K562 (cell line): Measurements from ENCODE around the gene ARHGAP32. TPM values are rescaled to one million over a fixed set of nuclear protein-coding genes. Genes with fewer than 3 reads are reported as not detected.

Source experiments
- ATAC-seq: fragments of 200-7000 bp; cut with Tn5 transposase; 3 replicates; pipeline ENCODE4 v1.9.1; 2020; ENCODE audit warnings: moderate library complexity
- BruUV-seq: library from RNA; stranded (reverse); fragments of 400-500 nt; replicated peaks from 2 replicates; lab custom pipeline; 2021; lab: Mats Ljungman, UMichigan
- CTCF ChIA-PET: fragments of 300-600 bp; formaldehyde crosslinking; extraction: SDS; loops from one replicate; lab custom pipeline; 2021; ENCODE audit warnings: low intra/inter-chr PET ratio; lab: Yijun Ruan, JAX
- POLR2A ChIA-PET: fragments of 300-600, 350-650 bp; sonication (Branson Sonifier 250); formaldehyde crosslinking; extraction: SDS; loops from one replicate; lab custom pipeline; 2021; ENCODE audit warnings: antibody characterized with exemption, inconsistent platforms; lab: Yijun Ruan, JAX
- DNase-seq, 4 experiments: peaks; one replicate each; pipeline versions ENCODE4 v3.0.0 to v3.0.0-alpha.2; 2011 to 2018; ENCODE audit warnings: low spot score in 3 of 4, mixed read lengths in 3 of 4; ENCODE audit errors: extremely low read depth in 1 of 4
- FAIRE-seq: peaks from 2 replicates; lab custom pipeline; 2011; peaks lifted over from hg19 to GRCh38; lab: Jason Lieb, UNC
- H2AFZ ChIP-seq: 2 replicates; pipeline ENCODE4 v1.6.0; 2011; ENCODE audit warnings: low read depth, low read length, control low read depth, inconsistent platforms
- H3K27ac ChIP-seq: fragments of 200-600 bp; 3 replicates; pipeline ENCODE4 v1.8.0; 2011; ENCODE audit warnings: low read depth, mild to moderate bottlenecking, control low read depth, inconsistent platforms, low read length, moderate library complexity, mixed read lengths; ENCODE audit errors: extremely low read depth
- H3K27me3 ChIP-seq, 2 experiments: fragments of 300-600 bp in 1 of 2; 2 replicates in 1 of 2; 3 replicates in 1 of 2; pipeline versions ENCODE4 v1.6.0 to v1.8.0; 2011; ENCODE audit warnings: inconsistent platforms in 2 of 2, low read length in 2 of 2, mild to moderate bottlenecking in 1 of 2, mixed read lengths in 1 of 2, moderate library complexity in 1 of 2; ENCODE audit not compliant: control insufficient read depth in 2 of 2, insufficient read depth in 2 of 2
- H3K36me3 ChIP-seq: fragments of 300-600 bp; 3 replicates; pipeline ENCODE4 v1.8.0; 2011; ENCODE audit warnings: mild to moderate bottlenecking, low read length, inconsistent platforms; ENCODE audit not compliant: control insufficient read depth, insufficient read depth
- H3K4me1 ChIP-seq, 2 experiments: fragments of 200-600 bp in 1 of 2; replicated peaks in 1 of 2; 2 replicates in 1 of 2; 3 replicates in 1 of 2; pipeline versions ENCODE4 v1.5.1 to v1.8.0; 2011; ENCODE audit warnings: inconsistent platforms in 2 of 2, low read length in 2 of 2, mild to moderate bottlenecking in 1 of 2, mixed read lengths in 1 of 2, moderate library complexity in 1 of 2; ENCODE audit not compliant: control insufficient read depth in 2 of 2, insufficient read depth in 2 of 2
- H3K4me2 ChIP-seq: 2 replicates; pipeline ENCODE4 v1.6.1; 2011; ENCODE audit warnings: low read length, control low read depth, inconsistent platforms, mixed read lengths; ENCODE audit not compliant: insufficient read depth
- H3K4me3 ChIP-seq: fragments of 200-600 bp; sonication (generic), shearing (Covaris generic); 2 replicates; pipeline ENCODE4 v1.5.1; 2016; ENCODE audit warnings: control low read depth, inconsistent platforms
- H3K79me2 ChIP-seq: fragments of 200-600 bp; 3 replicates; pipeline ENCODE4 v1.8.0; 2011; ENCODE audit warnings: low read length, inconsistent platforms; ENCODE audit not compliant: control insufficient read depth, insufficient read depth
- H3K9ac ChIP-seq, 2 experiments: 2 replicates each; pipeline versions ENCODE4 v1.6.0 to v1.6.1; 2011; ENCODE audit warnings: low read depth in 2 of 2, low read length in 2 of 2, control low read depth in 1 of 2, inconsistent platforms in 1 of 2, mild to moderate bottlenecking in 1 of 2, mixed read lengths in 1 of 2; ENCODE audit not compliant: insufficient read depth in 1 of 2
- H3K9me1 ChIP-seq: one replicate; pipeline ENCODE4 v1.6.0; 2011; ENCODE audit warnings: inconsistent platforms, mild to moderate bottlenecking, low read length, moderate library complexity; ENCODE audit not compliant: control insufficient read depth, insufficient read depth
- H3K9me3 ChIP-seq: replicated peaks from 2 replicates; pipeline ENCODE4 v1.5.1; 2011; ENCODE audit warnings: low read depth, low read length, inconsistent platforms; ENCODE audit not compliant: control insufficient read depth, insufficient read depth
- H4K20me1 ChIP-seq: replicated peaks from 2 replicates; pipeline ENCODE4 v1.6.1; 2011; ENCODE audit warnings: low read length, inconsistent platforms, mixed read lengths; ENCODE audit not compliant: control insufficient read depth, insufficient read depth
- CC2D1A ChIP-seq: fragments of 450-650 bp; IDR thresholded peaks from 2 replicates; pipeline ENCODE4 v1.6.1; 2017; ENCODE audit warnings: mild to moderate bottlenecking
- CEBPB ChIP-seq: fragments of 450-650 bp; IDR thresholded peaks from 2 replicates; pipeline ENCODE4 v1.6.1; 2016; ENCODE audit warnings: missing genetic modification characterization, missing compliant biosample characterization
- ESRRB ChIP-seq: fragments of 250-450 bp; sonication (Bioruptor Pico); IDR thresholded peaks from 2 replicates; pipeline ENCODE4 v1.5.0; 2020; ENCODE audit warnings: mild to moderate bottlenecking, moderate library complexity, borderline replicate concordance
- NCOA6 ChIP-seq: fragments of 450-650 bp; IDR thresholded peaks from 2 replicates; pipeline ENCODE4 v1.6.1; 2017; ENCODE audit warnings: mild to moderate bottlenecking
- PPARD ChIP-seq: fragments of 250-450 bp; sonication (Bioruptor Pico); IDR thresholded peaks from 2 replicates; pipeline ENCODE4 v1.8.0; 2022; ENCODE audit warnings: inconsistent platforms, mild to moderate bottlenecking, moderate library complexity
- SIN3B ChIP-seq: fragments of 450-650 bp; IDR thresholded peaks from 2 replicates; pipeline ENCODE4 v1.6.1; 2017; ENCODE audit warnings: low read depth, mild to moderate bottlenecking, moderate library complexity
- SRSF3 ChIP-seq: fragments of 200-400 bp; formaldehyde crosslinking; IDR thresholded peaks from 2 replicates; pipeline ENCODE4 v1.6.1; 2016; ENCODE audit warnings: mild to moderate bottlenecking, low read length, moderate library complexity; ENCODE audit not compliant: insufficient read depth
- ZFP1 ChIP-seq: fragments of 450-650 bp; formaldehyde crosslinking; IDR thresholded peaks from 2 replicates; pipeline ENCODE4 v1.4.0; 2020; ENCODE audit warnings: mild to moderate bottlenecking, mixed read lengths
- ZNF224 ChIP-seq: sonication (generic); formaldehyde crosslinking; IDR thresholded peaks from 2 replicates; pipeline ENCODE4 v1.8.0; 2022; ENCODE audit warnings: mild to moderate bottlenecking, missing genetic modification reagents
- ZNF384 ChIP-seq: IDR thresholded peaks from 2 replicates; pipeline ENCODE4 v1.6.1; 2012; ENCODE audit warnings: low read depth, low read length, improper control_type of control experiment
- WGBS: fragments of 100-300 bp; shearing (Covaris generic); methylation state at CpG from one replicate; pipeline ENCODE4 v1.1.6; 2016; ENCODE audit warnings: low coverage, mixed read lengths; ENCODE audit not compliant: insufficient coverage; ENCODE audit errors: missing lambda C conversion rate; 5-methylcytosine and 5-hydroxymethylcytosine counted together
- in situ Hi-C: fragments of 300-500 bp; cut with MboI; formaldehyde crosslinking; loops from 4 replicates; pipeline ENCODE4 v1.15.0; 2018; ENCODE audit warnings: inconsistent platforms, mixed read lengths
- intact Hi-C: fragments of 100-400 bp; cut with micrococcal nuclease; formaldehyde crosslinking; loops from 2 replicates; pipeline ENCODE4 v1.14.2; 2022
- polyA plus RNA-seq, 8 experiments: library from polyadenylated mRNA; depleted of rRNA in 4 of 8; stranded (reverse) in 5 of 8; unstranded in 3 of 8; fragments of >200 nt; fragmentation: Nextera tagmentation in 2 of 8; fragmentation: Illumina TruSeq in 1 of 8; extraction: Ambion mirVana in 2 of 8; extraction: Trizol in 1 of 8; gene quantifications; 2 replicates each; pipeline versions ENCODE4 v1.2.1 to v1.2.3, GENCODE V29; 2011 to 2014; ENCODE audit warnings: inconsistent platforms in 1 of 8, missing spikeins in 1 of 8
- small RNA-seq: library from RNA; depleted of rRNA; stranded (forward); fragments of <200 nt; gene quantifications from one replicate; pipeline ENCODE3, GENCODE V24; 2014
- total RNA-seq, 7 experiments: library from RNA; depleted of rRNA in 6 of 7; stranded (reverse); fragments of >200 nt in 6 of 7; fragmentation: Illumina TruSeq in 2 of 7; extraction: Trizol in 2 of 7; gene quantifications; 2 replicates each; pipeline versions ENCODE4 v1.2.1 to v1.2.3, GENCODE V29; 2011 to 2021; ENCODE audit warnings: low replicate concordance in 1 of 7

ARHGAP32 gene
- total and polyA plus RNA-seq, 9 of the 15 experiments (the other 6 are each of a cell fraction or from before 2014, with no cell fraction given), result 0.18 TPM; not detected in 8

- intact Hi-C loops (no loop called here), in situ Hi-C loops (no loop called here)
- no TSS peak for BruUV-seq
- Histone ChIP-seq H3K4me2 (no peak overlapping the region), H4K20me1 (no peaks in the 10 kb centered on the region), H3K27me3 (peaks cover 0 to 15% of the 10 kb centered on the region in 2 experiments; a peak in 2 of 5 replicates), H3K9ac (no peak overlapping the region), H3K36me3 (no peaks in the 10 kb centered on the region), H2AFZ (no peak overlapping the region)
- POLR2A ChIA-PET, result no interaction called here
- ATAC-seq (no peak), DNase-seq (no peak)
- CTCF ChIA-PET, result no interaction called here
- WGBS, result 0% methylated on average over 6 of the region's 6 CpGs
- TF ChIP-seq ZFP1 (CRISPR knock-in tag) (no peak), PPARD (CRISPR knock-in tag) (no peak), CC2D1A (no peak), ZNF384 (no peak), ZNF224 (CRISPR knock-in tag) (no peak), SRSF3 (no peak), NCOA6 (no peak), CEBPB (tag) (no peak), ESRRB (CRISPR knock-in tag) (no peak), SIN3B (no peak)
- TF ChIP-seq, all 486 proteins: peak for 0
- Histone ChIP-seq H3K4me3 (no peak overlapping the region), H3K27ac (no peak overlapping the region), H3K9me1 (no peaks in the 10 kb centered on the region), H3K9me3 (no peaks in the 10 kb centered on the region), H3K79me2 (no peaks in the 10 kb centered on the region), H3K4me1 (no peaks in the 10 kb centered on the region)
- no peak for FAIRE-seq
These were observed 277.0 kb downstream of the ARHGAP32 start for GRCh38 chr11:128915149-128915521.

Small RNAs within 50 kb of the gene (small RNA-seq; reads per million reads assigned to genes)
- not detected for gene RF00019
- not detected for gene RNU6-874P
- gene RNU6-876P, result not detected

Other genes with a start within 250 kb of the ARHGAP32 start
- gene TP53AIP1, start 249.5 kb downstream of the ARHGAP32 start, total RNA-seq (2014; rRNA removed), result not detected in 2 replicates
- gene TP53AIP1, start 249.5 kb downstream of the ARHGAP32 start, total RNA-seq (2014; rRNA removed; fragmentation: Illumina TruSeq; extraction: Trizol), result not detected in 2 replicates
- gene TP53AIP1, start 249.5 kb downstream of the ARHGAP32 start, total RNA-seq (2015; rRNA removed; fragmentation: Illumina TruSeq; extraction: Trizol), result not detected in 2 replicates
- gene TP53AIP1, start 249.5 kb downstream of the ARHGAP32 start, total RNA-seq (2021), result not detected in 2 replicates
- not detected in 2 replicates for gene TP53AIP1, start 249.5 kb downstream of the ARHGAP32 start, polyA plus RNA-seq (2011; rRNA removed)
- not detected in 2 replicates for gene TP53AIP1, start 249.5 kb downstream of the ARHGAP32 start, polyA plus RNA-seq (2014; fragmentation: Illumina TruSeq; extraction: Trizol)
- not detected for gene TP53AIP1, start 249.5 kb downstream of the ARHGAP32 start, polyA plus RNA-seq (2014; fragmentation: Nextera tagmentation; extraction: Ambion mirVana)
- not detected in 2 replicates for gene TP53AIP1, start 249.5 kb downstream of the ARHGAP32 start, polyA plus RNA-seq (2014; rRNA removed)
- gene BARX2, start 183.5 kb upstream of the ARHGAP32 start, total RNA-seq (2014; rRNA removed), result not detected in 2 replicates
- not detected in 2 replicates for gene BARX2, start 183.5 kb upstream of the ARHGAP32 start, total RNA-seq (2014; rRNA removed; fragmentation: Illumina TruSeq; extraction: Trizol)
- not detected in 2 replicates for gene BARX2, start 183.5 kb upstream of the ARHGAP32 start, total RNA-seq (2015; rRNA removed; fragmentation: Illumina TruSeq; extraction: Trizol)
- gene BARX2, start 183.5 kb upstream of the ARHGAP32 start, total RNA-seq (2021), result not detected in 2 replicates
- not detected in 2 replicates for gene BARX2, start 183.5 kb upstream of the ARHGAP32 start, polyA plus RNA-seq (2011; rRNA removed)
- not detected in 2 replicates for gene BARX2, start 183.5 kb upstream of the ARHGAP32 start, polyA plus RNA-seq (2014; fragmentation: Illumina TruSeq; extraction: Trizol)
- not detected for gene BARX2, start 183.5 kb upstream of the ARHGAP32 start, polyA plus RNA-seq (2014; fragmentation: Nextera tagmentation; extraction: Ambion mirVana)
- not detected in 2 replicates for gene BARX2, start 183.5 kb upstream of the ARHGAP32 start, polyA plus RNA-seq (2014; rRNA removed)